Neural cell (in vitro differentiated cells): Measurements from ENCODE around the gene GPR27.

Source experiments
- CTCF ChIP-seq: fragments of 450-650 bp; IDR thresholded peaks from 2 replicates; pipeline ENCODE4 v1.5.1; 2014; ENCODE audit warnings: antibody characterized with exemption, mild to moderate bottlenecking, moderate library complexity; ENCODE audit not compliant: poor library complexity, severe bottlenecking
- EP300 ChIP-seq: fragments of 450-650 bp; conservative IDR thresholded peaks from 2 replicates; pipeline ENCODE4 v1.6.1; 2014; ENCODE audit warnings: antibody characterized with exemption, mild to moderate bottlenecking, moderate library complexity; ENCODE audit not compliant: poor library complexity, severe bottlenecking
- EZH2 ChIP-seq: fragments of 200-600, 300-800 bp; shearing (Covaris generic), sonication (generic); IDR thresholded peaks from 2 replicates; pipeline ENCODE4 v1.6.1; 2014; ENCODE audit warnings: antibody characterized with exemption, low read length, borderline replicate concordance, mild to moderate bottlenecking; ENCODE audit not compliant: insufficient read depth, poor library complexity, severe bottlenecking
- POLR2AphosphoS5 ChIP-seq: IDR thresholded peaks from 2 replicates; pipeline ENCODE4 v1.6.1; 2012
- RAD21 ChIP-seq: fragments of 450-650 bp; conservative IDR thresholded peaks from 2 replicates; pipeline ENCODE4 v1.6.1; 2014; ENCODE audit warnings: antibody characterized with exemption, mild to moderate bottlenecking, moderate library complexity
- SMC3 ChIP-seq: fragments of 450-650 bp; conservative IDR thresholded peaks from 2 replicates; pipeline ENCODE4 v1.6.1; 2014; ENCODE audit warnings: antibody characterized with exemption, mild to moderate bottlenecking, moderate library complexity; ENCODE audit not compliant: poor library complexity
- TF ChIP-seq, protein P1 (sequence below): IDR thresholded peaks from 2 replicates; pipeline ENCODE4 v1.6.1; 2012; ENCODE audit warnings: borderline replicate concordance

DNA sequence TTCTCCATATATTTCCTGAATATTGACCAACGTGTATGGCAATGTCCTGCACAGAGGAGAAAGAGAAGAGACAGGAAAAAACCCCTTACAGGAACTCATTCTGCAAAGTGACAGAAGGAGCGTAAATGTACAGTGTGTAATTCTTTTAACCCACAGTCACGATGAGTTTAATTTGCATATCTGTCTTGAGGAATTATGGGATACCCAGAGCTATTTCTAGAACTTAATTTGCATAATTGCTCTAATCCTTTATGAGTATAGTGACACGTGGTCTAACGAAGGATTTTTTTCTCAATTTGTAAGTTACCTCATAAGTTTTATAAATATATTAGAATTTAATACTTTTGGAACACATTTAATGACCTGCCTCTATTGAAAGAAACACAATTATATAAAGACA is 9.8 kb downstream of the GPR27 start:
- TF ChIP-seq CTCF, result no peak
- TF ChIP-seq POLR2AphosphoS5, result no peak
- TF ChIP-seq, protein P1, sequence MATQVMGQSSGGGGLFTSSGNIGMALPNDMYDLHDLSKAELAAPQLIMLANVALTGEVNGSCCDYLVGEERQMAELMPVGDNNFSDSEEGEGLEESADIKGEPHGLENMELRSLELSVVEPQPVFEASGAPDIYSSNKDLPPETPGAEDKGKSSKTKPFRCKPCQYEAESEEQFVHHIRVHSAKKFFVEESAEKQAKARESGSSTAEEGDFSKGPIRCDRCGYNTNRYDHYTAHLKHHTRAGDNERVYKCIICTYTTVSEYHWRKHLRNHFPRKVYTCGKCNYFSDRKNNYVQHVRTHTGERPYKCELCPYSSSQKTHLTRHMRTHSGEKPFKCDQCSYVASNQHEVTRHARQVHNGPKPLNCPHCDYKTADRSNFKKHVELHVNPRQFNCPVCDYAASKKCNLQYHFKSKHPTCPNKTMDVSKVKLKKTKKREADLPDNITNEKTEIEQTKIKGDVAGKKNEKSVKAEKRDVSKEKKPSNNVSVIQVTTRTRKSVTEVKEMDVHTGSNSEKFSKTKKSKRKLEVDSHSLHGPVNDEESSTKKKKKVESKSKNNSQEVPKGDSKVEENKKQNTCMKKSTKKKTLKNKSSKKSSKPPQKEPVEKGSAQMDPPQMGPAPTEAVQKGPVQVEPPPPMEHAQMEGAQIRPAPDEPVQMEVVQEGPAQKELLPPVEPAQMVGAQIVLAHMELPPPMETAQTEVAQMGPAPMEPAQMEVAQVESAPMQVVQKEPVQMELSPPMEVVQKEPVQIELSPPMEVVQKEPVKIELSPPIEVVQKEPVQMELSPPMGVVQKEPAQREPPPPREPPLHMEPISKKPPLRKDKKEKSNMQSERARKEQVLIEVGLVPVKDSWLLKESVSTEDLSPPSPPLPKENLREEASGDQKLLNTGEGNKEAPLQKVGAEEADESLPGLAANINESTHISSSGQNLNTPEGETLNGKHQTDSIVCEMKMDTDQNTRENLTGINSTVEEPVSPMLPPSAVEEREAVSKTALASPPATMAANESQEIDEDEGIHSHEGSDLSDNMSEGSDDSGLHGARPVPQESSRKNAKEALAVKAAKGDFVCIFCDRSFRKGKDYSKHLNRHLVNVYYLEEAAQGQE, result no peak
- no peak for TF ChIP-seq EZH2
- TF ChIP-seq RAD21, result no peak
- TF ChIP-seq EP300, result no peak
- TF ChIP-seq SMC3, result no peak
